Smooth muscle cell (in vitro differentiated cells): ENCODE measurements around the gene KIAA0232. TPM values are rescaled to one million over a fixed set of nuclear protein-coding genes. Genes with fewer than 3 reads are reported as not detected.
"Not testable (repeated sequence)": the region's sequence is repeated elsewhere in the genome, so short reads cannot be mapped to it uniquely, and the experiment has no call there.

Experiments used
- DNase-seq: peaks from one replicate; lab custom pipeline; 2025; ENCODE audit not compliant: unreplicated experiment; lab: John Stamatoyannopoulos, UW
- H2AFZ ChIP-seq: fragments of 200-600 bp; sonication (generic); 2 replicates; pipeline ENCODE4 v1.6.0; 2016; ENCODE audit warnings: antibody characterized with exemption, low read depth, mild to moderate bottlenecking
- H3F3A ChIP-seq: fragments of 200-600 bp; sonication (generic); 2 replicates; pipeline ENCODE4 v1.6.0; 2017; ENCODE audit warnings: antibody characterized with exemption, low read depth
- H3K27ac ChIP-seq: fragments of 200-600 bp; sonication (generic); 2 replicates; pipeline ENCODE4 v1.5.1; 2016; ENCODE audit warnings: low read depth, mild to moderate bottlenecking
- H3K27me3 ChIP-seq: fragments of 200-600 bp; sonication (generic); 2 replicates; pipeline ENCODE4 v1.6.1; 2016; ENCODE audit warnings: low read depth, mild to moderate bottlenecking
- H3K36me3 ChIP-seq: fragments of 200-600 bp; sonication (generic); 2 replicates; pipeline ENCODE4 v1.5.1; 2016; ENCODE audit warnings: low read depth
- H3K4me1 ChIP-seq: fragments of 200-600 bp; sonication (generic); 2 replicates; pipeline ENCODE4 v1.5.1; 2016; ENCODE audit warnings: low read depth
- H3K4me2 ChIP-seq: fragments of 200-600 bp; sonication (generic); 2 replicates; pipeline ENCODE4 v1.6.0; 2016; ENCODE audit warnings: mild to moderate bottlenecking
- H3K4me3 ChIP-seq: fragments of 200-600 bp; sonication (generic); 2 replicates; pipeline ENCODE4 v1.5.1; 2016; ENCODE audit warnings: mild to moderate bottlenecking
- H3K79me2 ChIP-seq: fragments of 200-600 bp; sonication (generic); 2 replicates; pipeline ENCODE4 v1.6.0; 2016; ENCODE audit warnings: low read depth, mild to moderate bottlenecking
- H3K9ac ChIP-seq: fragments of 200-600 bp; sonication (generic); 2 replicates; pipeline ENCODE4 v1.6.0; 2016; ENCODE audit warnings: low read depth
- H3K9me3 ChIP-seq: fragments of 200-600 bp; sonication (generic); replicated peaks from 2 replicates; pipeline ENCODE4 v1.5.1; 2016; ENCODE audit warnings: low read depth
- H4K20me1 ChIP-seq: fragments of 200-600 bp; sonication (generic); 2 replicates; pipeline ENCODE4 v1.6.0; 2016; ENCODE audit warnings: low read depth
- WGBS: methylation state at CpG from one replicate; pipeline ENCODE4 v1.1.7; 2016; ENCODE audit warnings: low lambda C conversion rate; 5-methylcytosine and 5-hydroxymethylcytosine counted together
- polyA plus RNA-seq: library from polyadenylated mRNA; unstranded; fragments of >200 nt; fragmentation: Nextera tagmentation; extraction: Ambion mirVana; gene quantifications from 2 replicates; pipeline ENCODE4 v1.2.1, GENCODE V29; 2016
- total RNA-seq: library from RNA; depleted of rRNA; stranded (reverse); fragments of >200 nt; gene quantifications from 2 replicates; pipeline ENCODE4 v1.2.3, GENCODE V29; 2014
- TF ChIP-seq, protein P1 (sequence below): fragments of 200-600 bp; sonication (generic); IDR thresholded peaks from 2 replicates; pipeline ENCODE4 v1.5.1; 2017; ENCODE audit warnings: borderline replicate concordance, mild to moderate bottlenecking, antibody characterized with exemption; ENCODE audit not compliant: insufficient read depth, poor library complexity, severe bottlenecking

The KIAA0232 gene
- total and polyA plus RNA-seq, 2 experiments from 2014 or later, result 8.4 to 16.6 TPM

DNA sequence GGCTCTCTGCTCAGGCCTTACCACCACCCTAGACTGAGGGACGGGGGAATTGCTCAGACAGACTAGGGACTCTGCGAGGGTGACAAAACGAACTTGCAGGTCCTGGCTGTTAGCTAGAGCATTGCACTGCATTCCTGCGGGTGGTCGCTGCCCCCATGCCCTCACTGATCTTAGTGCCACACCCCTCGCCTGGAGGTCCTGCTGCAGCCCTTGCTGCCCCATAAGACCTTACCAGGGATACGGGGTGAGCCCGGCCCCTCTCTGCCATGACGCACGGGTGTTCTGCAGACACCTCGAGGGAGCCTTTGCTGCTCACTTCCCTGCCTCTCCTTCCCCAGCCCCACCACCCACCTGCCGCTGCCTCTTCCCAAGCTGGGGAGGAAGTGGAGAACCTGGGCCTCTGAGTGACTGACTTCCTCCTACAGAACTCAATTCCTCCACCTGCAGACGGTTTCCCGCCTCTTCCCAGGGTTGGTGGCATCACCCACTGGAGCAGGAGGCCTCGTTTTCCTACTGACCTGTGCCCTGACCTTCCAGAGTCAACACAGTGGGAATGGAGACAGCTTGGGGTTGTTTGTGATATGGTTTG, 107.3 kb downstream of the KIAA0232 start:
- H3K4me2 ChIP-seq, result no peak overlapping the region
- no peaks in the 10 kb centered on the region for H3K27me3 ChIP-seq
- H3K79me2 ChIP-seq, result no peaks in the 10 kb centered on the region
- no peak overlapping the region for H2AFZ ChIP-seq
- TF ChIP-seq, protein P1, sequence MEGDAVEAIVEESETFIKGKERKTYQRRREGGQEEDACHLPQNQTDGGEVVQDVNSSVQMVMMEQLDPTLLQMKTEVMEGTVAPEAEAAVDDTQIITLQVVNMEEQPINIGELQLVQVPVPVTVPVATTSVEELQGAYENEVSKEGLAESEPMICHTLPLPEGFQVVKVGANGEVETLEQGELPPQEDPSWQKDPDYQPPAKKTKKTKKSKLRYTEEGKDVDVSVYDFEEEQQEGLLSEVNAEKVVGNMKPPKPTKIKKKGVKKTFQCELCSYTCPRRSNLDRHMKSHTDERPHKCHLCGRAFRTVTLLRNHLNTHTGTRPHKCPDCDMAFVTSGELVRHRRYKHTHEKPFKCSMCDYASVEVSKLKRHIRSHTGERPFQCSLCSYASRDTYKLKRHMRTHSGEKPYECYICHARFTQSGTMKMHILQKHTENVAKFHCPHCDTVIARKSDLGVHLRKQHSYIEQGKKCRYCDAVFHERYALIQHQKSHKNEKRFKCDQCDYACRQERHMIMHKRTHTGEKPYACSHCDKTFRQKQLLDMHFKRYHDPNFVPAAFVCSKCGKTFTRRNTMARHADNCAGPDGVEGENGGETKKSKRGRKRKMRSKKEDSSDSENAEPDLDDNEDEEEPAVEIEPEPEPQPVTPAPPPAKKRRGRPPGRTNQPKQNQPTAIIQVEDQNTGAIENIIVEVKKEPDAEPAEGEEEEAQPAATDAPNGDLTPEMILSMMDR, result no peak
- H3K9me3 ChIP-seq, result no peaks in the 10 kb centered on the region
- H3K4me3 ChIP-seq, result no peak overlapping the region
- no peak overlapping the region for H3K9ac ChIP-seq
- H3K27ac ChIP-seq, result no peak overlapping the region
- 96% methylated on average over 15 of the region's 15 CpGs for WGBS
- no peak for DNase-seq
- peaks cover 4% of the 10 kb centered on the region for H3K4me1 ChIP-seq
- H3K36me3 ChIP-seq, result no peaks in the 10 kb centered on the region
- no peaks in the 10 kb centered on the region for H3F3A ChIP-seq
- H4K20me1 ChIP-seq, result no peaks in the 10 kb centered on the region

DNA sequence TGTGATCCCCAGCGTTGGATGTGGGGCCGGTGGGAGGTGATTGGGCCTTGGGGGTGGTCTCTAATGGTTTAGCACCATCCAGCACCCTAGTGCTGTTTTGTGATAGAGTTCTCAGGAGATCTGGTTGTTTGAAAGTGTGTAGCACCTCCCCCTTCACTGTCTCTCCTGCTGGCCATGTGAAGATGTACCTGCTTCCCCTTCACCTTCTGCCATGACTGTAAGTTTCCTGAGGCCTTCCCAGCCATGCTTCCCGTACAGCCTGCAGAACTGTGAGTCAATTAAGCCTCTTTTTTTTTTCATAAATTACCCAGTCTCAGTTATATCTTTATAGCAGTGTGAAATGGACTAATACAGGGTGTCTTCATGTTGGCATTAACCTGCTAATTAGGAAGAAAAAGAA, 107.8 kb downstream of the KIAA0232 start:
- DNase-seq, result no peak
- H3K4me1 ChIP-seq, result peaks cover 4% of the 10 kb centered on the region
- H3K36me3 ChIP-seq, result no peaks in the 10 kb centered on the region
- H3F3A ChIP-seq, result no peaks in the 10 kb centered on the region
- TF ChIP-seq, protein P1, result no peak
- no peak overlapping the region for H3K4me3 ChIP-seq
- WGBS, result 98% methylated on average over 3 of the region's 3 CpGs
- H3K27ac ChIP-seq, result no peak overlapping the region
- no peaks in the 10 kb centered on the region for H3K9me3 ChIP-seq
- H3K27me3 ChIP-seq, result no peaks in the 10 kb centered on the region
- H4K20me1 ChIP-seq, result no peaks in the 10 kb centered on the region
- no peak overlapping the region for H3K4me2 ChIP-seq
- no peak overlapping the region for H3K9ac ChIP-seq
- H3K79me2 ChIP-seq, result no peaks in the 10 kb centered on the region
- H2AFZ ChIP-seq, result no peak overlapping the region

DNA sequence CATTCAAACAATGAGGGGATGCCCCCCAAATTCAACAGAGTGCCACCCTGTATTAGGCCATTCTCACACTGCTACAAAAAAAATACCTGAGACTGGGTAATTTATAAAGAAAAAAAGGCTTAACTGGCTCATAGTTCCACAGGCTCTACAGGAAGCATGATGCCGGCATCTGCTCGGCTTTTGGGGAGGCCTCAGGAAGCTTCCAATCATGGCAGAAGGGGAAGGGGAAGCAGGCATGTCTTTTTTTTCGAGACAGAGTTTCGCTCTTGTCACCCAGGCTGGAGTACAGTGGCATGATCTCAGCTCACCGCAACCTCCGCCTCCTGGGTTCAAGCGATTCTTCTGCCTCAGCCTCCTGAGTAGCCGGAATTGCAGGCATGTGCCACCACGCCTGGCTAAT, 108.4 kb downstream of the KIAA0232 start:
- not testable (repeated sequence) for H3K4me2 ChIP-seq, H3K4me3 ChIP-seq, H2AFZ ChIP-seq, H4K20me1 ChIP-seq, H3K9ac ChIP-seq, H3K36me3 ChIP-seq, H3K4me1 ChIP-seq, DNase-seq, H3K79me2 ChIP-seq, H3K27ac ChIP-seq, H3K27me3 ChIP-seq, H3F3A ChIP-seq, H3K9me3 ChIP-seq
- over 99% methylated on average over 9 of the region's 9 CpGs for WGBS

DNA sequence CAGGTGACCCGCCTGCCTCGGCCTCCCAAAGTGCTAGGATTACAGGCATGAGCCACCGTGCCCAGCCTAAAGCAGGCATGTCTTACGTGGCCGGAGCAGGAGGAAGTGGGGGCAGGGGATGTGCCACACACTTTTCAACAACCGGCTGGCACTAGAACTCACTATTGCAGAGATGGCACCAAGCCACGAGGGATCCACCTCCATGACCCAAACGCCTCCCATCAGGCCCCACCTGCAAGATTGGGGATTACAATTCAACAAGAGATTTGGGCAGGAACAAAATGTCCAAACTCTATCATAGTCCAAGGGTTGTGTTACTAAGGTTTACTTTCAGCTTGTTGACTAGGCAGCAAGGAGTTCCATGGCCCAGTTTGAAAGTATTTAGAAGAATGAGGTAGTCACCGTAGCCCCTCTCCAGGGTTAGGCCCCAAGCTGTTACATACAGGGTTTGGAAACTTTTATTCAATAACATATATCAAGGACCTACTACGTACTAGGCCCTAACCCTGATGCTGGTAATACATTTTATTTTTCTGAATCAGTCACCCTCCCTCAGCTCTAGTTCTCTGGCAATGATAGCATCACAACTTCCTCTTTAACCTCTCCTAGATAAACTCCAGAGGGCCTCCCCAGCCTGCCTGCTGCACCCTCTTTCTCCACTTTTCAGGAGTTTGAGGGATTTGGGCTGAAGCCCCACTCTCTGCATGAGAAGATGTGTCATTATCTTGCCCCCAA, 109.1 kb downstream of the KIAA0232 start:
- H3K4me2 ChIP-seq, result peak overlapping the region; percentile 36
- no peaks in the 10 kb centered on the region for H3K4me1 ChIP-seq
- 82% methylated on average over 10 of the region's 10 CpGs for WGBS
- no peak overlapping the region for H3K4me3 ChIP-seq
- H3K27ac ChIP-seq, result no peak overlapping the region
- H3K27me3 ChIP-seq, result no peaks in the 10 kb centered on the region
- H4K20me1 ChIP-seq, result no peaks in the 10 kb centered on the region
- TF ChIP-seq, protein P1, result no peak
- no peak overlapping the region for H3K9ac ChIP-seq
- no peak for DNase-seq
- no peaks in the 10 kb centered on the region for H3K36me3 ChIP-seq
- no peaks in the 10 kb centered on the region for H3K9me3 ChIP-seq
- H3K79me2 ChIP-seq, result no peaks in the 10 kb centered on the region
- H2AFZ ChIP-seq, result no peak overlapping the region
- H3F3A ChIP-seq, result no peaks in the 10 kb centered on the region
